Measurements from ENCODE around the gene GPR42. TPM values are rescaled to one million over a fixed set of nuclear protein-coding genes. Genes with fewer than 3 reads are reported as not detected.

GPR42 gene
- total RNA-seq (2014; rRNA removed; shearing (Covaris generic)) = not detected in 2 replicates

- Histone ChIP-seq H3K27ac (no peak within 1 kb of the TSS), H3K27me3 (replicated peaks) (no peaks in the 10 kb centered on the region; the same call in 1 of the 2 replicates), H3K4me3 (no peak within 1 kb of the TSS), H3K36me3 (no peaks in the 10 kb centered on the region), H3K9me3 (replicated peaks) (no peaks in the 10 kb centered on the region), H3K4me1 (replicated peaks) (no peaks in the 10 kb centered on the region)
- no peak for DNase-seq (ENCODE audit: low read depth in 1 of 2, low spot score in 2 of 2)
Observed at GRCh38 chr19:35370722-35371121, at the start of gene GPR42. Gene GPR42, plus strand, starts transcription at chr19:35371068. Its CDS starts 292 bp downstream, at chr19:35371360.

- H3K27me3 ChIP-seq (replicated peaks) = no peaks in the 10 kb centered on the region
- no peaks in the 10 kb centered on the region for H3K9me3 ChIP-seq (replicated peaks)
- H3K36me3 ChIP-seq = no peaks in the 10 kb centered on the region
- peaks cover 15% of the 10 kb centered on the region for H3K4me1 ChIP-seq (replicated peaks)
- H3K4me3 ChIP-seq = no peak overlapping the region
- no peak for DNase-seq (ENCODE audit: low read depth in 1 of 2, low spot score in 2 of 2)
- H3K27ac ChIP-seq = no peak overlapping the region
Observed at GRCh38 chr19:35321291-35321690, 49.6 kb upstream of the GPR42 start.

- no peaks in the 10 kb centered on the region for H3K27me3 ChIP-seq (replicated peaks)
- H3K9me3 ChIP-seq (replicated peaks) = no peaks in the 10 kb centered on the region
- no peaks in the 10 kb centered on the region for H3K36me3 ChIP-seq
- peaks cover 15% of the 10 kb centered on the region for H3K4me1 ChIP-seq (replicated peaks)
- no peak overlapping the region for H3K27ac ChIP-seq
- H3K4me3 ChIP-seq = no peak overlapping the region
- DNase-seq (ENCODE audit: low read depth in 1 of 2, low spot score in 2 of 2) = no peak
Observed at GRCh38 chr19:35322014-35322413, 48.9 kb upstream of the GPR42 start.

GRCh38 chr19:35327642-35328041 lies 43.2 kb upstream of the GPR42 start:
- Histone ChIP-seq H3K9me3 (replicated peaks) (no peaks in the 10 kb centered on the region), H3K36me3 (no peaks in the 10 kb centered on the region), H3K27me3 (replicated peaks) (no peaks in the 10 kb centered on the region), H3K27ac (no peak overlapping the region), H3K4me1 (replicated peaks) (no peaks in the 10 kb centered on the region), H3K4me3 (no peak overlapping the region)
- DNase-seq (ENCODE audit: low read depth in 1 of 2, low spot score in 2 of 2) = no peak

GRCh38 chr19:35328851-35329285 lies 42.0 kb upstream of the GPR42 start, which contains the start of gene CD22:
Gene CD22, plus strand, starts transcription at chr19:35329187. Its CDS starts 2,854 bp downstream, at chr19:35332041.
- Histone ChIP-seq H3K27ac (no peak within 1 kb of the TSS), H3K36me3 (no peaks in the 10 kb centered on the region), H3K27me3 (replicated peaks) (no peaks in the 10 kb centered on the region), H3K4me3 (no peak within 1 kb of the TSS), H3K4me1 (replicated peaks) (no peaks in the 10 kb centered on the region), H3K9me3 (replicated peaks) (no peaks in the 10 kb centered on the region)
- no peak for DNase-seq (ENCODE audit: low read depth in 1 of 2, low spot score in 2 of 2)

- H3K4me1 ChIP-seq (replicated peaks) = no peaks in the 10 kb centered on the region
- no peaks in the 10 kb centered on the region for H3K36me3 ChIP-seq
- no peak overlapping the region for H3K4me3 ChIP-seq
- no peak overlapping the region for H3K27ac ChIP-seq
- H3K27me3 ChIP-seq (replicated peaks) = no peaks in the 10 kb centered on the region
- DNase-seq (ENCODE audit: low read depth in 1 of 2, low spot score in 2 of 2) = no peak
- no peaks in the 10 kb centered on the region for H3K9me3 ChIP-seq (replicated peaks)
Observed at GRCh38 chr19:35329323-35329722, 41.5 kb upstream of the GPR42 start.

- H3K9me3 ChIP-seq (replicated peaks) = no peaks in the 10 kb centered on the region
Observed at GRCh38 chr19:35330475-35330874, 40.4 kb upstream of the GPR42 start.

GRCh38 chr19:35331551-35332214 lies 39.2 kb upstream of the GPR42 start:
- Histone ChIP-seq H3K9me3 (replicated peaks) (no peaks in the 10 kb centered on the region), H3K4me1 (replicated peaks) (no peaks in the 10 kb centered on the region), H3K27me3 (replicated peaks) (no peaks in the 10 kb centered on the region), H3K27ac (no peak overlapping the region), H3K4me3 (no peak overlapping the region), H3K36me3 (no peaks in the 10 kb centered on the region)
- no peak for DNase-seq (ENCODE audit: low read depth in 1 of 2, low spot score in 2 of 2)

More at GRCh38 chr19:35330475-35330874, 40.4 kb upstream of the GPR42 start:
- H3K4me3 ChIP-seq = no peak overlapping the region
- no peak for DNase-seq (ENCODE audit: low read depth in 1 of 2, low spot score in 2 of 2)
- H3K4me1 ChIP-seq (replicated peaks) = no peaks in the 10 kb centered on the region
- H3K27ac ChIP-seq = no peak overlapping the region
- H3K36me3 ChIP-seq = no peaks in the 10 kb centered on the region
- H3K27me3 ChIP-seq (replicated peaks) = no peaks in the 10 kb centered on the region

GRCh38 chr19:35332817-35333216 lies 38.1 kb upstream of the GPR42 start:
- no peaks in the 10 kb centered on the region for H3K4me1 ChIP-seq (replicated peaks)
- H3K27ac ChIP-seq = no peak overlapping the region
- no peaks in the 10 kb centered on the region for H3K36me3 ChIP-seq
- no peak overlapping the region for H3K4me3 ChIP-seq
- no peaks in the 10 kb centered on the region for H3K9me3 ChIP-seq (replicated peaks)
- no peaks in the 10 kb centered on the region for H3K27me3 ChIP-seq (replicated peaks)
- DNase-seq (ENCODE audit: low read depth in 1 of 2, low spot score in 2 of 2) = no peak

GRCh38 chr19:35334144-35334753 lies 36.6 kb upstream of the GPR42 start:
- H3K4me3 ChIP-seq = no peak overlapping the region
- H3K27ac ChIP-seq = no peak overlapping the region
- no peaks in the 10 kb centered on the region for H3K27me3 ChIP-seq (replicated peaks)
- no peak for DNase-seq (ENCODE audit: low read depth in 1 of 2, low spot score in 2 of 2)
- H3K9me3 ChIP-seq (replicated peaks) = no peaks in the 10 kb centered on the region
- H3K36me3 ChIP-seq = no peaks in the 10 kb centered on the region
- no peaks in the 10 kb centered on the region for H3K4me1 ChIP-seq (replicated peaks)

- Histone ChIP-seq H3K27me3 (replicated peaks) (no peaks in the 10 kb centered on the region), H3K4me1 (replicated peaks) (no peaks in the 10 kb centered on the region), H3K9me3 (replicated peaks) (no peaks in the 10 kb centered on the region), H3K27ac (no peak overlapping the region), H3K36me3 (no peaks in the 10 kb centered on the region), H3K4me3 (no peak overlapping the region)
- DNase-seq (ENCODE audit: low read depth in 1 of 2, low spot score in 2 of 2) = no peak
Observed at GRCh38 chr19:35336166-35336955, 34.5 kb upstream of the GPR42 start.

GRCh38 chr19:35337097-35337983 lies 33.5 kb upstream of the GPR42 start:
- no peak for DNase-seq (ENCODE audit: low read depth in 1 of 2, low spot score in 2 of 2)
- Histone ChIP-seq H3K36me3 (no peaks in the 10 kb centered on the region), H3K4me3 (no peak overlapping the region), H3K27me3 (replicated peaks) (no peaks in the 10 kb centered on the region), H3K27ac (no peak overlapping the region), H3K4me1 (replicated peaks) (no peaks in the 10 kb centered on the region), H3K9me3 (replicated peaks) (no peaks in the 10 kb centered on the region)

GRCh38 chr19:35337984-35338296 lies 32.9 kb upstream of the GPR42 start:
- H3K9me3 ChIP-seq (replicated peaks) = no peaks in the 10 kb centered on the region
- H3K36me3 ChIP-seq = no peaks in the 10 kb centered on the region
- no peaks in the 10 kb centered on the region for H3K27me3 ChIP-seq (replicated peaks)
- no peak for DNase-seq (ENCODE audit: low read depth in 1 of 2, low spot score in 2 of 2)
- H3K27ac ChIP-seq = no peak overlapping the region
- H3K4me1 ChIP-seq (replicated peaks) = no peaks in the 10 kb centered on the region
- no peak overlapping the region for H3K4me3 ChIP-seq

All from SJSA1 (cell line).